ENCODE results near the gene PMF1.
A peak's percentile ranks its signal among the peaks of the same experiment; 100 is the strongest.
"Not testable (repeated sequence)": the region's sequence is repeated elsewhere in the genome, so short reads cannot be mapped to it uniquely, and the experiment has no call there.

The PMF1 gene

GRCh38 chr1:156196445-156196844 is 16.4 kb upstream of the PMF1 start:
- DNase-seq (ENCODE audit: low read depth): no peak

GRCh38 chr1:156198831-156199349 is 13.9 kb upstream of the PMF1 start:
- no peak for DNase-seq (ENCODE audit: low read depth)

- DNase-seq (ENCODE audit: low read depth): no peak
Measured at GRCh38 chr1:156200044-156200443, 12.8 kb upstream of the PMF1 start.

GRCh38 chr1:156203331-156203730 is 9.5 kb upstream of the PMF1 start:
- no peak for DNase-seq (ENCODE audit: low read depth)

- DNase-seq (ENCODE audit: low read depth): no peak
Measured at GRCh38 chr1:156204686-156205085, 8.1 kb upstream of the PMF1 start.

- no peak for DNase-seq (ENCODE audit: low read depth)
Measured at GRCh38 chr1:156211243-156211642, 1.6 kb upstream of the PMF1 start.

- DNase-seq (ENCODE audit: low read depth): no peak
Measured at GRCh38 chr1:156212130-156212529, 677 bp upstream of the PMF1 start.

- no peak for DNase-seq (ENCODE audit: low read depth)
Measured at GRCh38 chr1:156213644-156213966, 798 bp downstream of the PMF1 start.

GRCh38 chr1:156214024-156214748 is 1.4 kb downstream of the PMF1 start:
- no peak for DNase-seq (ENCODE audit: low read depth)

GRCh38 chr1:156216361-156217086 is 3.7 kb downstream of the PMF1 start:
- not testable (repeated sequence) for DNase-seq (ENCODE audit: low read depth)

GRCh38 chr1:156217871-156218270 is 5.1 kb downstream of the PMF1 start:
- no peak for DNase-seq (ENCODE audit: low read depth)

GRCh38 chr1:156220226-156220625 is 7.4 kb downstream of the PMF1 start:
- no peak for DNase-seq (ENCODE audit: low read depth)

GRCh38 chr1:156221986-156222692 is 9.3 kb downstream of the PMF1 start:
- no peak for DNase-seq (ENCODE audit: low read depth)

- DNase-seq (ENCODE audit: low read depth): no peak
Measured at GRCh38 chr1:156225677-156226014, 12.8 kb downstream of the PMF1 start.

- DNase-seq (ENCODE audit: low read depth): no peak
Measured at GRCh38 chr1:156226116-156226538, 13.3 kb downstream of the PMF1 start.

GRCh38 chr1:156226782-156227181 is 14.0 kb downstream of the PMF1 start:
- no peak for DNase-seq (ENCODE audit: low read depth)

- DNase-seq (ENCODE audit: low read depth): no peak
Measured at GRCh38 chr1:156228501-156228900, 15.7 kb downstream of the PMF1 start.

- no peak for DNase-seq (ENCODE audit: low read depth)
Measured at GRCh38 chr1:156229809-156230472, 17.1 kb downstream of the PMF1 start.

GRCh38 chr1:156230473-156230837 is 17.6 kb downstream of the PMF1 start:
- no peak for DNase-seq (ENCODE audit: low read depth)

GRCh38 chr1:156232201-156232894 is 19.5 kb downstream of the PMF1 start:
- no peak for DNase-seq (ENCODE audit: low read depth)

- peak; percentile 48 for DNase-seq (ENCODE audit: low read depth)
Measured at GRCh38 chr1:156233426-156234127, 20.8 kb downstream of the PMF1 start.

All from stromal cell of bone marrow (primary cell).